OCI-LY7 (cell line): ENCODE measurements around the gene USH1G. TPM values are rescaled to one million over a fixed set of nuclear protein-coding genes. Genes with fewer than 3 reads are reported as not detected.

Source experiments
- BruUV-seq: library from RNA; stranded (reverse); fragments of 400-500 nt; replicated peaks from 2 replicates; lab custom pipeline; 2021; lab: Mats Ljungman, UMichigan
- CTCF ChIA-PET: fragments of 300-600 bp; sonication (Branson Sonifier 250); formaldehyde crosslinking; loops from one replicate; lab custom pipeline; 2022; ENCODE audit warnings: antibody characterized with exemption; ENCODE audit not compliant: unreplicated experiment; lab: Charles Lee
- POLR2A ChIA-PET: fragments of 300-600 bp; sonication (Branson Sonifier 250); formaldehyde crosslinking; loops from one replicate; lab custom pipeline; 2022; ENCODE audit warnings: antibody characterized with exemption; lab: Charles Lee
- DNase-seq: peaks from one replicate; pipeline ENCODE4 v3.0.0-alpha.2; 2015; ENCODE audit warnings: low spot score
- H2AFZ ChIP-seq: fragments of 200-600 bp; sonication (generic), shearing (Covaris generic); 2 replicates; pipeline ENCODE4 v1.6.1; 2014; ENCODE audit warnings: mild to moderate bottlenecking, antibody characterized with exemption, low read length, moderate library complexity
- H3K27ac ChIP-seq: fragments of 200-600 bp; sonication (generic); 2 replicates; pipeline ENCODE4 v1.5.1; 2014; ENCODE audit warnings: mixed run types, low read depth, mild to moderate bottlenecking, moderate library complexity, low read length, inconsistent platforms; ENCODE audit not compliant: poor library complexity, severe bottlenecking
- H3K36me3 ChIP-seq: fragments of 200-600 bp; sonication (generic); 2 replicates; pipeline ENCODE4 v1.6.1; 2014; ENCODE audit warnings: mild to moderate bottlenecking, antibody characterized with exemption, low read length, moderate library complexity, mixed read lengths; ENCODE audit not compliant: insufficient read depth
- H3K4me1 ChIP-seq: fragments of 200-600 bp; sonication (generic); 2 replicates; pipeline ENCODE4 v1.5.1; 2014; ENCODE audit warnings: mild to moderate bottlenecking, low read length; ENCODE audit not compliant: insufficient read depth, poor library complexity, severe bottlenecking
- H3K4me2 ChIP-seq: fragments of 200-600 bp; sonication (generic); 2 replicates; pipeline ENCODE4 v1.6.1; 2014; ENCODE audit warnings: mild to moderate bottlenecking, low read length
- H3K4me3 ChIP-seq: fragments of 200-600 bp; sonication (generic); 2 replicates; pipeline ENCODE4 v1.5.1; 2014; ENCODE audit warnings: mild to moderate bottlenecking, low read depth, low read length; ENCODE audit not compliant: poor library complexity, severe bottlenecking
- H3K79me2 ChIP-seq: fragments of 200-600 bp; sonication (generic); 2 replicates; pipeline ENCODE4 v1.6.1; 2016; ENCODE audit warnings: low read depth, mild to moderate bottlenecking, low read length, moderate library complexity, mixed read lengths; ENCODE audit not compliant: insufficient read depth
- H3K9me2 ChIP-seq: fragments of 200-600 bp; sonication (generic); 2 replicates; pipeline ENCODE4 v1.6.1; 2016; ENCODE audit warnings: mild to moderate bottlenecking, low read length, mixed read lengths; ENCODE audit not compliant: insufficient read depth
- H3K9me3 ChIP-seq: fragments of 200-600 bp; sonication (generic); 2 replicates; pipeline ENCODE4 v1.6.1; 2014; ENCODE audit warnings: mild to moderate bottlenecking, mixed run types, low read length, mixed read lengths
- H4K20me1 ChIP-seq: fragments of 200-600 bp; sonication (generic); 2 replicates; pipeline ENCODE4 v1.6.1; 2014; ENCODE audit warnings: mild to moderate bottlenecking, antibody characterized with exemption, low read length, moderate library complexity, mixed read lengths; ENCODE audit not compliant: insufficient read depth
- CTCF ChIP-seq: fragments of 200-600 bp; sonication (generic); conservative IDR thresholded peaks from 2 replicates; pipeline ENCODE4 v1.5.1; 2014; ENCODE audit warnings: mild to moderate bottlenecking, antibody characterized with exemption, low read length, moderate library complexity, mixed read lengths
- EZH2phosphoT487 ChIP-seq: fragments of 200-600 bp; sonication (generic); IDR thresholded peaks from 2 replicates; pipeline ENCODE4 v1.6.1; 2018; ENCODE audit warnings: low read depth, borderline replicate concordance, mild to moderate bottlenecking, mixed run types, antibody characterized with exemption, low read length, moderate library complexity, mixed read lengths
- intact Hi-C: fragments of 100-400 bp; cut with micrococcal nuclease; formaldehyde crosslinking; loops from one replicate; pipeline ENCODE4 v1.10.0; 2022; ENCODE audit not compliant: unreplicated experiment
- total RNA-seq, 2 experiments: library from RNA; depleted of rRNA in 1 of 2; stranded (reverse); fragments of >200 nt in 1 of 2; shearing (Covaris generic) in 1 of 2; gene quantifications; 2 replicates each; pipeline ENCODE4 v1.2.3, GENCODE V29; 2014 to 2022

The USH1G gene
- total RNA-seq, 2 experiments from 2014 or later = not detected

GRCh38 chr17:74968361-74968780, 45.3 kb upstream of the USH1G start:
- Histone ChIP-seq H3K4me3 (no peak overlapping the region), H3K4me2 (no peak overlapping the region), H3K9me3 (no peaks in the 10 kb centered on the region), H3K9me2 (no peaks in the 10 kb centered on the region), H3K27ac (no peak overlapping the region), H2AFZ (no peak overlapping the region), H3K4me1 (peaks cover 10% of the 10 kb centered on the region), H4K20me1 (no peaks in the 10 kb centered on the region), H3K36me3 (no peaks in the 10 kb centered on the region), H3K79me2 (no peaks in the 10 kb centered on the region)
- intact Hi-C loops = no loop called here
- CTCF ChIA-PET = no interaction called here
- POLR2A ChIA-PET = interaction anchor here (0.7 kb wide), 1 partner anchor 139 kb away, joined by 3 read pairs; no protein-coding TSS in a partner anchor
- BruUV-seq = no TSS peak
- no peak for TF ChIP-seq EZH2phosphoT487
- TF ChIP-seq CTCF = no peak
- DNase-seq = no peak

- no peaks in the 10 kb centered on the region for H3K36me3 ChIP-seq
- no peaks in the 10 kb centered on the region for H3K9me2 ChIP-seq
- no peak overlapping the region for H3K4me3 ChIP-seq
- H3K4me1 ChIP-seq = peaks cover 7% of the 10 kb centered on the region
- H3K4me2 ChIP-seq = no peak overlapping the region
- no peak for DNase-seq
- TF ChIP-seq EZH2phosphoT487 (no peak), CTCF (no peak)
- H4K20me1 ChIP-seq = no peaks in the 10 kb centered on the region
- no peaks in the 10 kb centered on the region for H3K9me3 ChIP-seq
- H3K79me2 ChIP-seq = no peaks in the 10 kb centered on the region
- CTCF ChIA-PET = no interaction called here
- no peak overlapping the region for H3K27ac ChIP-seq
- no TSS peak for BruUV-seq
- intact Hi-C loops = no loop called here
- POLR2A ChIA-PET = no interaction called here
- no peak overlapping the region for H2AFZ ChIP-seq
Measured at GRCh38 chr17:74964988-74965622, 42.0 kb upstream of the USH1G start.

- Histone ChIP-seq H4K20me1 (no peaks in the 10 kb centered on the region), H3K4me1 (peaks cover 7% of the 10 kb centered on the region), H3K27ac (no peak overlapping the region), H3K9me3 (no peaks in the 10 kb centered on the region), H3K79me2 (no peaks in the 10 kb centered on the region), H3K4me2 (no peak overlapping the region), H3K9me2 (no peaks in the 10 kb centered on the region), H3K4me3 (no peak overlapping the region), H2AFZ (no peak overlapping the region), H3K36me3 (no peaks in the 10 kb centered on the region)
- CTCF ChIA-PET = interaction anchor here (0.6 to 1.4 kb wide), 3 partner anchors 8 to 99 kb away, joined by 3 to 4 read pairs (median 4); partner anchors contain the start of genes CDR2L and HID1
- intact Hi-C loops = no loop called here
- POLR2A ChIA-PET = interaction anchor here (0.7 kb wide), 2 partner anchors 47 to 60 kb away, joined by 3 read pairs; no protein-coding TSS in a partner anchor
- BruUV-seq = no TSS peak
- TF ChIP-seq EZH2phosphoT487 = no peak
- TF ChIP-seq CTCF = no peak
- DNase-seq = no peak
Measured at GRCh38 chr17:74964246-74964761, 41.2 kb upstream of the USH1G start.
